Measurements from ENCODE around the gene PAOX.

Gene PAOX

DNA sequence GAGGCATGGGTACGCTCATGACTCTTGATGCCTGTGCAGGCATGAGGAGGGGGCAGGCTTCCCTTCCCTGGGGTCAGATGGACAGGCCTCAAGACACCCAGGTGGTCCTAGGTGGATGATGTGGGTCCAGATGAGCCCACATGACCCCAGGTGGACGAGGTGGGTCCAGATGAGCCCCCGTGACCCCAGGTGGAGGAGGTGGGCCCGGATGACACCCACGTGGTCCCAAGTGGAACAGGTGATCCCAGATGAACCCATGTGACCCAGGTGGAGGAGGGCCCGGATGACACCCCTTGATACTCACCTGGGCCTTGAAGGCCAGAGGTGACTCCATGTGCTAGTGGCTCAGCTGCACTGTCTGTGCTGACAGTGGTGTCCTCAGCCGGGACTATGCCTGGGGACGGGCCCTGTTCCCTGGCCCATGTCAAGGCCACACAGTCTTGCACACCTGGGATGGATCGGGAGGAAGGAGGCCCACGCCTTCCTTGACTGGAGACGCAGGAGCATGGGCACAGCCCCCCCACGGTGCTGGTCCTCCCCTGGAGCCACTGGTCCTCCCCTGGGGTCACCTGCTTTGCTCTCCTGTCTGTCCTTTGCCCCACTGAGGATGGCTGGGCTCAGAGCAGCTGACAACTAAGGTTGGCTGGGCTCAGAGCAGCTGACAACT lies 28.6 kb upstream of the PAOX start:
- no peak for DNase-seq (ENCODE audit: low spot score)

DNA sequence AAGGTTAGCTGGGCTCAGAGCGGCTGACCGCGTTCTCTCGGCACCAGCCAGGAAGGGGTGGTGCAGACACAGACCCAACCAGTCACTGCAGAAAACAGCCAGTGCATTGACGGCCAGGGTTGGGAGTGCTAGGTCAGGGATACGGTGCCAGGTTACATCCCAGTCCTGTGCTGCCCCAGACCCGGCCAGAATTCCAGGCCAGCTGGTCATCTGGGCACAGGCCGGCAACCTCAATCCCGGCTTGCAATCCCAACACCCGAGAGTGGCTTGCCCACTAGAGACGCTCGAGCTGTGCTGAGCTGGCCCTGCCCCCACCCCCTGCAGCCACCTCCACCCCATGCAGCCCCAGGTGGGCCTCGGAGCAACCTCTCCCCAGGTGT lies 28.1 kb upstream of the PAOX start:
- no peak for DNase-seq (ENCODE audit: low spot score)

DNA sequence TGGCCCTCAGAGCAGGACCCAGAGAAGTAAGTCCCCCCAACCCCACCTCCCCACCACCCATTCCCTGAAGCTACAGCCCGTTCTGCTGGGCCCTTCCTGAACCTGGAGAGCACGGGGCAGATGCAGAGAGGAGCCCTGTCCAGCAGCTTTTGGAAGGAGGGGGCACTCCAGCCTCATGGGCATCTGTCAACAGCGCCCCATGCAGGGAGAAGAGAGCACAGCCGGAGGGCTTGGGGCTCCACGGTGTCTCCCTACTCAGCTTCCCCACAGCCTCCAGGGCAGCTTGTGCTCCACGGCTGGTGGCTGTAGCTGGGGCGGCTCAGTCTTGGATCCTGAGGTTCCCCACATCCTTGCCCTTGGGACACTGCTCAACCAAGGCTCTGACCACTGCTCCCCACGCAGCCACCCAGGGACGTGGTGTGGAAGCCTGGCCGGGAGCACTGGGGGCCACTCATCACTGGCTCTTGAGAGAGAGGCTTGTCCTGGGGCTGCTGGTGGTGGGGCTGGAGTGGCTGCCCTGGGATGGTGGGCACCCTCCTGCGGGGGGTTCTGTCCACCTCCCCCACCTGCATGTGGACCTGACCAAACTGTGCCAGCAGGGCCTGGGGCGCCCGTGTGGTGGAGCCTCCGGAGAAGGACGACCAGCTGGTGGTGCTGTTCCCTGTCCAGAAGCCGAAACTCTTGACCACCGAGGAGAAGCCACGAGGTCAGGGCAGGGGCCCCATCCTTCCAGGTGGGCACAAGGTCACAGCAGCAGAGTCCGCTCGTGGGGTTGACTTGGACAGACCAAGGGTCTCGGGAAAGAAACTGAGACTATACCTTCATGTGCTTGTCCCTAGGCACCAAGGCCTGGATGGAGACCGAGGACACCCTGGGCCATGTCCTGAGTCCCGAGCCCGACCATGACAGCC lies 27.4 kb upstream of the PAOX start:
- no peak for DNase-seq (ENCODE audit: low spot score)

DNA sequence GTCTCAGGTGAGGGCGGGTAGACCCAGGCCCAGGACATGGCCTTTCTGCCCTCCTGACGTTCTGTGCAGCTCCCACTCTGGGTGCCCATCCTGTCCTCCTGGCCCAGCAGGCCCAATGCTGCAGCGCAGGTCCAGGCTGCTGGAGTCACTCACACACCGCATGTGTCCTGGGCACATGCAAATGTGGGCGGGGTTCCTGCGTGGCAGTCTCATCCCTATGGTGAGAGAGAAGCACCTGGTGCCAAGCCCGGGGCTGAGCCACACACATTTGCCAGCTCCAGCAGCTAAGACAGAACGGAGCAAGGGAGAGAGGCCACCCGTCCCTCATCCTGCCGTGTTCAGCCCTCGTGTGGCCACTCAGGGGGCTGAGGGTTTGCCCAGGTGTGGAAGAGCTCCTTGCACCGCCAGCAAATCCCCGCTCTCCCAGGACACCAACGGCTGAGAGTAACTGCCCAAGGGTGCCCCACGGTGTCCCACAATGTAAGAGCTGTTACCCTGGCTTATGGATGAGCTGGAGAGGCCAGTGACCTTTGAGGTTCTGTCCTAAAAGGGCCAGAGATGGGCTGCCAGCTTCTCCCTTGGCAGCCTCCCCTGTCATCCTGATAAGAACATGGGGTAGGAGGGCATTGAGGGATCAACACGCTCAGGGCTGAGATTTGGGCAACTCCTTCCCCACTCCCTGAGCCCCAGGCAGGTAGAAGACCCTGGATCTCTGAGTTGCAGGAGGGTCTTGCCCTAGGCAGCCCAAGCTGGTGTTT lies 25.7 kb upstream of the PAOX start:
- DNase-seq (ENCODE audit: low spot score), result no peak

DNA sequence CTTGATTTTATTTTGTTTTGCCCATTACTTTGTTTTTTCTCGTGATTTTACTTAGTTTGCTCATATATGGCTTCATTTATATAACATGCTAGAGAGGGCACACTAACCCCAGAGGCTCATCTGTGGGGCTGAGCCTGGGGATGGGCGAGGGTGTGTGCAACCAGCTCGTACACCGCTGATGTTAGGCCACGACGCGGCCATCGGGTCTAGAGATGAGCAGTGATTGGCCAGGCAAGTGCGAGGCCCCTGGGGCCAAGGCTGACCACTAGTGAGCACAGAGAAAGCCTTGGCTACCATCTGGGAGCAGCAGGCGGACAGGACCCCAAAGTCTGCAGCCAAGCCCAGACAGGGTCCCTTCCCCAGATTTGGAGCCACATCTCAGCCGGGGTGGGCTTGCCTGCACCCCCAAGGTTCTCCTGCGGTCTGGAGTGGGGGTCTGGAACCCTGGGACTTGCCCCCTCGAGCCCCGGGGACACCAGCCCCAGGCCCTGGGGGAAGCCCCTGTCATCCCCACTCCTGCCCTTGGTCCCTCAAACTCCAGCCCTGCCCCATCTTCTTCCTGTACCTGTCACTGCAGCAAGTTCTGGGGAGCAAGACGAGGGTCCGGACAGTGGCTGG lies 25.0 kb upstream of the PAOX start:
- DNase-seq (ENCODE audit: low spot score), result no peak

DNA sequence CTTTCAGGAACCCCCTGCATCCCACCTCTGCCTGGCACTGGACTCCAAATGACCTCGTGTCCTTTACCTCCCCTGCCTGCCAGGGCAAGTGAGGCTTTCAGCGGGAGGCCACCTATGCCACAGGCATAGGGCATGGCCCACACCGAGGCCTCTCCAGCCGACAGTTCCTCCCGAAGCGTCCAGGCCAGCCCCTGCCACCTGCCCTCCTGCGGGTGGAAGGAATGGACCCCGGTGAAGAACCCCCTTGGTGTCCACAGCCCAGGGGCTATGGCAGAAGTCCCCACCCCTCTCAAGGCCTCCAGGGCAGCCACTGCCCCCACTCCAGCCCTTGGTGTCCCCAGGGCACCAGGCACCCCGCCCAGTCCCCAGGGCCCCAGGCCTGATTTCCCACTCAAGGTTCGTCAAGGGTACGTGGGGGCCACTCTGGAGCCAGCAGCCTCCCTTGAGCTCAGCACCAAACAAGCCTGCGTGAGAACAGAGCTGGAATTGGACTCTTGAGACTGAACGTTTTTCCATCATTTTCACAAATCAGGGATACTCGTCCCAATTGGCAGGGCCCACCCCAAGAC lies 24.3 kb upstream of the PAOX start:
- DNase-seq (ENCODE audit: low spot score), result no peak

DNA sequence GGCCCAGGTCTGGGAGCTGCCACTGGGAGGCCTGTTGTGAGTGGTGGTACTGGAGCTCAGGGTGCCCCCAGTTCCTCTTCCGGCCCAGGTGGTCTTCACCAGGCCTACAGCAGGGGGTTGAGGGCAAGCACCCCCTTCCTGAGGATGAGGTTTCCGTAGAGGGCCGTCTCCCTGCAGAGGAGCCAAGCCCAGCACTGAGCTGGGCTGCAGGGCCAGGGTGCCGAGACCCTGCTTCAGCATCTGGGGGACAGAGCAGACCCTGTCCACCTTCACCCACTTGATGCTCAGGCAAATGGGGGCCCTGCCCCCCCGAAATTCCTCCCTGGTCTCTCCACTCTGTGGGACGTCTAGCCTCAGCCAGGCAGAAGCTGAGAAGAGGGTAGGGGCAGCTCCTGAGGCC lies 23.8 kb upstream of the PAOX start:
- no peak for DNase-seq (ENCODE audit: low spot score)

DNA sequence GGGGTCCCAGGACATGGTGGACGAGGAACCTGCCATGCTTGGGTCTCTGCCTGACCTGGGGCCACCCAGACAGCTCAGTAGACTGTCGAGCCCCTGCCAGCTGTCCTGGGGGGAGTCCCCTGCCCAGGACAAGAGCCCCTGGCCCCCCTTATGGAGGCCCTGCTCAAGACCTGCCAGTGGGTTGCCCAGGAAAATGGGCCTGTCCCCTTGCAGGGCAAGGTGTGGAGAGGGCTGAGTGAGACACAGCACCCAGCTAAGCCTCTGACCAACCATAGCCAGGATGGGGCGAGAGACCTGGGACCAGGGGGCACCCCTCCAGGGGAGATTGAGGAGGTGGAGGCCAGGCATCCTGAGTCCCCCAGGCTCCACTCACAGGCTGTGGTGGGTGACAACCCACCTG lies 23.1 kb upstream of the PAOX start:
- DNase-seq (ENCODE audit: low spot score), result no peak

DNA sequence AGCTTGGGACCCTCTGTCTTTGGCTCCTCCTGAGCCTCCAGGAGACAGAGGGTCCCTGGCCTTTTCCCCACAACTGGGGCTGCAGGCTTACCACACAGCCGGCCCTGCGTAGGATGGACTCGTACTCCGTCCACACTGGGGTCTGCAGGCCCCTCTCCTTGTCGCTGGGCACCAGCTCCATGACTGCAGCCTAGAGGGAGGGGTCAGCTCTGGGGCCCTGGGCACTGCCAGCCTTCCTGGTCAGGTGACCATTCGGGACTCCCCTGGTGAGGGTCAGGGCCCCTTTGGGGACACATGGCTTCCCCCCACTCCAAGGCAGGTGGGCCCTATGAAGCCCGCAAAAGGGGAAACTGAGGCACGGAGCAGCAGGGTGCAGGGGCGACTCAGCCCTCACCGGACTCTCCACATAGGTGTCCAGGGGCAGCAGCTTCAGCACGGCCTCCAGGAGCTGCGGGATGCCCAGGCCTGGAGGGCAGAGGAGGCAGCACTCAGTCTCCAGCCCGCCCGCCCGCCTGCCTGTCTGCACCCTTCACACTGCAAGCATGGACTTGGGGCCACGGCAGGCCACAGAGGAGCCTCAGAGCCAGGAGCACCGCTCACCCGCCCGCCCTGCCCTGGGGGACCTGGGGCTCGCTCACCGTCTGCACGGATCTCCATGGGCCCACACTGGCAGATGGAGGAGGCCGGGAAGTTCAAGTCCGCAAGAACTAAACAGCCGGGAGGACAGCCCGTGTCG lies 22.3 kb upstream of the PAOX start:
- no peak for DNase-seq (ENCODE audit: low spot score)

DNA sequence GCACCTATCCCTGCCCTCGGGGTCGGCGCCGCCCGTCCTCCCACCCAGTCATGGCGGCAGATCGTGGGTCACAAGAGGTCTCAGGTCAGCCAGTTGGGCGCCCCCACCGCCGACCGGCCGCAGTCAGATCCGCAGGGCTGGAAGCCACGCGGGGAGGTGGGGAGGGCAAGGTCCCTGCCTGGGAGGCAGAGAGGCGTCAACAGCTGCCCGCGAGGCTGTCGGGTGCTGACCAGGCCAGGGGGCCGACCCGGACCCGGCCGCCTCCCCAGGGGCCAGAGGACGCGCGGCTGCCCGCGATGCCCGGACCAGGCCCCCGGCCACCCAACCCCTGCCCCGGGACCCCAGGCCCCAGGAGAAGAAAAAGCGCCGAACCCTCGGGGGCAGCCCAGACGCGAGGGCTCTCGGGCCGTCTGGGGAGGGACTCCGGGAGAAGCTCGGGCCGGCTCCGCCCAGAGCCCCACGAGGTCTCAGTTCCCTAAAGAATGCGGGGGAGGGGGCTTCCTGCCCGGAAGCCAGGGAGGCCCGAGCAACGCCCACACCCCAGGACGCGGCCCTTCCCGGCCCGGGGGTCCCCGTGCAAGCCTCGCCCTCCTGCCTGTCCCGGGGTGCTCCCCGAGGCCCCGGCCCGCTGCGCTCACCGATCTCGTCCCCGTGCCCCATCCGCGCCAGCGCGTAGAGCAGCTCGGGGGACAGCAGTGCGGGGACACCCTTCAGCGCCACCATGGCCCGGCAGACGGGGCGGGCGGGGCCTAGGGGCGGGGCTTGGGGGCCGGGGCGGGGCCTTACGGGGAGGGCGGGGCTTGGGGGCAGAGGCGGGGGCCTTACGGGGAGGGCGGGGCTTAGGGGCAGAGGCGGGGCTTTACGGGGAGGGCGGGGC lies 21.5 kb upstream of the PAOX start, which contains the start of gene FUOM:
Gene FUOM, minus strand, starts transcription at position 735 of the 877 bp plus-strand sequence. Its CDS starts 12 bp downstream, at position 723.
- no peak for DNase-seq (ENCODE audit: low spot score)

DNA sequence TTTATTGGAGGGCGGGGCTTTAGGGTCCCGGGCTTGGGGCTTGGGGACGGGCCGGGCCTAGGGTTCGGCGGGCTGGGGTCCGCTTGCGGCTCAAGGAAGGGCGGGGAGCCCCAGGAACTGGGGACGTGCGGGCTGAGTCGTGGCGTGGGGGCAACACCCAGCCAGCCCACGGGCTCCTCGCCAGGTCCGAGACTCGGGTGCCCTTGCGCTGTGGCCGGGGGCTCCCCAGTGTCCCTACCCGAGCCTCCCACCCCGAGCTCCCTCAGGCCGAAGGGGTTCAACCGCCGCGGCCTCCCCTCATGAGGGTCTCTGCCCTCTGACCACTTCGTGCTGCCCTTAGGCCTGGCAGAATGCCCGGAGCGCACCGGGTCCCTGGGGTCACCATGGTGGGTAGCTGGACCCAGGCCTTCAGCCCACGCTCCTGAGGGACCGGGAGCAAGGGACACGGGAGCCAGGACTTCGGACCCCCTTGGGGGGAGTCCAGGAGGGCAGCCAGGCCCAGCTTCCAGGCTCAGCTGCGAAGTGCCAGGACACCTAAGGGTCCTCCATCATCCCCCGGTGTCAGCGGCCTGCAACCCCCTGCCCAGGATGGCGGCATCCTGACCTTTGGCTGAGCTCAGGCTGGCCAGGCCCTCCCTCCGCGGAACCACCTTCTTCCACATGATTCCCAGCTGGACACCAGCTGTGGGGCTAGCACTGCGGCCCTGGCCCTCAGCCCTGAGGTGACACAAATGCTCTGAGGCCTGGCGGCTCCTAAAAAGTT lies 20.7 kb upstream of the PAOX start:
- DNase-seq (ENCODE audit: low spot score), result no peak

DNA sequence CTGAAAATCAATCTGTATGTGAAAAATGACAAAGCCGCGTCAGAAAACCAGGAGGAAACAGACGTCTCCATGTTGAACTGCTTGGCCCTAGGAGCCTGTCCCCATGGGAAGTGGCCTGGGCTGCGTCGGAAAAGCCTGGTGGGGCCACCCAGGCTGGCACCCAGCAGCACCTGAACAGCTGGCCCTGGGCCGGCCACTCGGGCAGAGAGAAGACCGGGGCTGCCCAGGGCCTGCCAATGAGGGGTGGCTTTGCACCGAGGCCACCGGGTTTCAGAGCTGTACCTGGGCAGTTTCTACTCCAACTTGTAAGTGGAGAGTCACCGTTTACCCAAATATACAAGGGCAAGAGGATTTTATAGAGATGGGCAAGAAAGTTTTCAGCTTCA lies 20.1 kb upstream of the PAOX start:
- DNase-seq (ENCODE audit: low spot score), result no peak

DNA sequence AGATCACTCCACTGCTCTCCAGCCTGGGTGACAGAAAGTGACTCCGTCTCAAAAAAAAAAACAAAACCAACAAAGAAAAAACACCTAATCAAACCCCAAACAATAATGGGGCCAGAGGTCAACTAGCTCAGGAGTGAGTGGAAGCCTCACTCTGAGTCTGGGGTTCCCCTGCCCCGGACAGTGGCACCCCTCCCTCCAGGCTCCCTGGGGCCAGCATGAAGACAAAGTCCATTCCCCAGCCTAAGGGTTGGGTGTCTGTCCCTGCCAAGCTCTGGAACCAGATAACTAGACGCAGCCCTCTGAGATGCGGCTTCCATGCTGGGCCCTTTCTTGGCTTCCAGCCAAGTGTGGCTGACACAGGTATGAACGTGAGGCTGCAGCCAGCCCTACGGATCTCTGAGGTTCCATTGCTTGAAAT lies 19.5 kb upstream of the PAOX start:
- DNase-seq (ENCODE audit: low spot score), result no peak

DNA sequence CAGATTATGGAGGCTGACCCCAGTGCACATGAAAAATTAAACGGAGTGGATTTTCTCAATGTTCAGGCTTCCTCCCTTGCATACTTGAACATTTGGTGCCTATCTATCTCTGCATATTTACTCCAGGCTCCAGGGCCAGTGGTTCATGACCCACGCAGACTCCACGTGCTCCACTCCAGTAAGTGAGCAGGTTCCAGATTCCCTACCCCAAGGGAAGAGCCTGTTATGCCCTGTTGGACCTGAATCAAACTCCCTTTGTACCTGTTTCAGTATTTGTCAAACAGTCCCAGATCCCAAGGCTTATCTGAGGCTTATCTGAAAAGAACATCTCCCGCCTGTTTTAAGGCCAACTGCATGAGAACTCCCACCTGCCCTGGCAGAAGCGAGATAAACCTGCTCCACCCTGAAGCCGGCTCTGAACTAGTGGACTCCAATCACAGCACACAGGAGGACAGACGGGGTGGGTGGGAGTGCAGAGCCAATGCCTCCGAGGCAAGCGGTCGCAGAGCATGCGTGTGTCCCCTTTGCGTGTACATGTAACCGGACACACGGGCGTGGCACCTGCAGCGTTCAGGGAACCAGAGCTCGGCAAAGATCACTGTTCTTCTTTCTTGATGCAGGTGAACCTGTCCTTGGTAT lies 19.0 kb upstream of the PAOX start:
- no peak for DNase-seq (ENCODE audit: low spot score)

DNA sequence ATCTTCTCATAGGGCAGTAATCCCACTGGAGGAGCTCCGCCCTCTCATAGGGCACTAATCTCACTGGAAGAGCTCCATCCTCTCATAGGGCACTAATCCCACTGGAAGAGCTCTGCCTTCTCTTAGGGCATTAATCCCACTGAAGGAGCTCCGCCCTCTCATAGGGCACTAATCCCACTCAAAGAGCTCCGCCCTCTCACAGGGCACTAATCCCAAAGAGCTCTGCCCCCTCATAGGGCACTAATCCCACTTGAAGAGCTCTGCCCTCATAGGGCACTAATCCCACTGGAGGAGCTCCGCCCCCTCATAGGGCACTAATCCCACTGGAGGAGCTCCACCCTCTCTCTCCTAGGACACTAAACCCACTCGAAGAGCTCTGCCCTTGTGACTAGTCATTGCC lies 17.8 kb upstream of the PAOX start:
- DNase-seq (ENCODE audit: low spot score), result no peak

DNA sequence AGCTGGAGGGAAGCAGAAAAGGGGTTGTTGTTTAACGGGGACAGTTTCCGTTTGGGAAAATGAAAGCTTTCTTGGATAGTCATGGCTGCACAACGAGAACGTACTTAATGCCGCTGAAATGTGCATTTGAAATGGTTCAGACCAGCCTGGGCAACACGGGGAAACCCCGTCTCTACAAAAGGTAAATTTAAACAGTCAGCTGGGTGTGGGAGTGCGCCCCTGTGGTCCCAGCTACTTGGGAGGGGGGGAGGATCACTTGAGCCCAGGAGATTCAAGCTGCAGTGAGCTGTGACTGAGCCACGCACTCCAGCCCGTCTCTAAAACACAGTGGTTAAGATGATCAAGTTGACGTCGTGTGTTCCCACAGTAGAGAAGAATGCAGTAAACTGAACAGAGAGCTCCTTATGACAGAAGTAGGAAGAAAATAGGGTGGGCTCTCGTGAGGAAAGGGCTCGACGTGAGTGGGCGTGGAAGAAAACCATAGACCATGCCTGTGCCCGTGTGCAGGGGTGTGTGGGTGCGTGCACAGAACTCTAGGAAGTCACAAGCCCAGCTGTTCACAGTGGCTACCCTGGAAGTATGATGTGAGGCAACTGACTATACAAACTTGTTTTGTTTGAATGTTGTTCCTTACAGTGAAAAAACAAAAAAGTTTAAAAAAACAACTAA lies 17.2 kb upstream of the PAOX start:
- no peak for DNase-seq (ENCODE audit: low spot score)

DNA sequence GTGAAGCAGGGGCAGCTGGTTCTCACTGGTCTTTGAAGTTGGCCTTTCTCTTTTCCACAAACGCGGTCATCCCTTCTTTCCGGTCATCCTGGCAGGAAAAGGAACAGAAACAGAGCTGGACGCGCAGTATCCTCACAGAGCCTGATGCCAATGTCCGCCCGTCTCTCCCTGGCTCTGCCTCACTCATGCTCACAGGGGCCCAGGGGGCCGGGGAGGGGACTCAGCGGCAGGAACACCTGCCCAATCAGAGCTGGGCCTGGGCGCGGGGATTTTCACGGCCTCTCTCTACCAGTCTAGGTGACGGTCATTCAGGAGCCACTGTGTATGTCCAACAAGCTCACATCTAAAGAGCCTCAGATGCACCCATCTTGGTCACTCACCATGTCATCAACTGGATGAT lies 16.2 kb upstream of the PAOX start:
- no peak for DNase-seq (ENCODE audit: low spot score)

DNA sequence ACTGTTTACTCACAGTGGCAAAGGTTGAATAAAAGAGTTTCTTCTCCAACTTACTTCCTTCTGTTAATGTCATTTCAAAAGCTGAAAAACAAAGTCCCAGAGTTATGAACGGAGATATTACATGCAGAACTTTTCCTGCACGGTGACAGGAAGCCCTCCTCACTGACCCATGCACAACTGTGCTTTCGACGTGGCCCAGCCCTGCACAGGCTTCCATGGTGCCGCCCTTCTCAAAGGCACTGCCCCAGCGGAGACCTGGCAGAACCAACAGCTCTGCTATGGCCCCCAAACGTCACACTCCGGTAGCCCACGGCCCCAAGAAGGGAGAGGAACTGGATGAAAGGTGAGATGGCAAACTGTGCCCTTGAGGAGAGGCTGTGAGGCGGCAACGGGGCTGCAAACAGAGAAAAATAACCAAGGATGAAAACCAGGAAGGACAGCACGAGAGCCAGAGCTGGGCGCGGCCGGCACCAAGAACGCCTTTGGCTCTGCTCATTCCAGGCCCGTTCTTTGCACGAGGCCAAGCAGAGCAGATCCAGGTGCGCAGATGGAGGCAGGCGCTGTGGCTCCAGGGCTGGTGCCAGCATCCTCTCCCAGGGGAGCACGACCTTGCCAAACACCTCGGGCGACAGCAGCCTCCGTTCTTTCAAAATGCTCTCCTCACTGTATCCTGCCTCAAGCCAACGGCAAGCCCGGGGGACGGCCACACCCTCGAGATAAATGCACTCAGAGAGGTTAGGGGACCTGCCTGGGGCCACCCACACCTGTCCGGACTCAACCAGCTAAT lies 14.2 kb upstream of the PAOX start:
- no peak for DNase-seq (ENCODE audit: low spot score)

Data from pons (tissue), 1 donor.